22Rv1 (cell line): Measurements from ENCODE around the gene TTLL7.

Experiments
- H3K27ac ChIP-seq: fragments of 450-650 bp; 2 replicates; pipeline ENCODE4 v1.5.1; 2017
- ZFX ChIP-seq: fragments of 450-650 bp; IDR thresholded peaks from 2 replicates; pipeline ENCODE4 v1.6.1; 2017; ENCODE audit warnings: antibody characterized with exemption, borderline replicate concordance
- TF ChIP-seq, protein P1 (sequence below): fragments of 450-650 bp; IDR thresholded peaks from 2 replicates; pipeline ENCODE4 v1.5.1; 2017; ENCODE audit warnings: mild to moderate bottlenecking

TTLL7 gene

GRCh38 chr1:83905315-83905907 lies 93.5 kb downstream of the TTLL7 start:
- no peak overlapping the region for H3K27ac ChIP-seq
- TF ChIP-seq, protein P1, sequence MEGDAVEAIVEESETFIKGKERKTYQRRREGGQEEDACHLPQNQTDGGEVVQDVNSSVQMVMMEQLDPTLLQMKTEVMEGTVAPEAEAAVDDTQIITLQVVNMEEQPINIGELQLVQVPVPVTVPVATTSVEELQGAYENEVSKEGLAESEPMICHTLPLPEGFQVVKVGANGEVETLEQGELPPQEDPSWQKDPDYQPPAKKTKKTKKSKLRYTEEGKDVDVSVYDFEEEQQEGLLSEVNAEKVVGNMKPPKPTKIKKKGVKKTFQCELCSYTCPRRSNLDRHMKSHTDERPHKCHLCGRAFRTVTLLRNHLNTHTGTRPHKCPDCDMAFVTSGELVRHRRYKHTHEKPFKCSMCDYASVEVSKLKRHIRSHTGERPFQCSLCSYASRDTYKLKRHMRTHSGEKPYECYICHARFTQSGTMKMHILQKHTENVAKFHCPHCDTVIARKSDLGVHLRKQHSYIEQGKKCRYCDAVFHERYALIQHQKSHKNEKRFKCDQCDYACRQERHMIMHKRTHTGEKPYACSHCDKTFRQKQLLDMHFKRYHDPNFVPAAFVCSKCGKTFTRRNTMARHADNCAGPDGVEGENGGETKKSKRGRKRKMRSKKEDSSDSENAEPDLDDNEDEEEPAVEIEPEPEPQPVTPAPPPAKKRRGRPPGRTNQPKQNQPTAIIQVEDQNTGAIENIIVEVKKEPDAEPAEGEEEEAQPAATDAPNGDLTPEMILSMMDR = peak; percentile 83
- TF ChIP-seq ZFX = no peak

GRCh38 chr1:83901547-83902155 lies 97.3 kb downstream of the TTLL7 start:
- no peak for TF ChIP-seq ZFX
- TF ChIP-seq, protein P1 = no peak
- no peak overlapping the region for H3K27ac ChIP-seq

- no peak for TF ChIP-seq ZFX
- TF ChIP-seq, protein P1 = no peak
- no peak overlapping the region for H3K27ac ChIP-seq
Measured at GRCh38 chr1:83900524-83900923, 98.4 kb downstream of the TTLL7 start.

GRCh38 chr1:83897516-83897915 lies 101.4 kb downstream of the TTLL7 start:
- TF ChIP-seq, protein P1 = no peak
- no peak for TF ChIP-seq ZFX

DNA sequence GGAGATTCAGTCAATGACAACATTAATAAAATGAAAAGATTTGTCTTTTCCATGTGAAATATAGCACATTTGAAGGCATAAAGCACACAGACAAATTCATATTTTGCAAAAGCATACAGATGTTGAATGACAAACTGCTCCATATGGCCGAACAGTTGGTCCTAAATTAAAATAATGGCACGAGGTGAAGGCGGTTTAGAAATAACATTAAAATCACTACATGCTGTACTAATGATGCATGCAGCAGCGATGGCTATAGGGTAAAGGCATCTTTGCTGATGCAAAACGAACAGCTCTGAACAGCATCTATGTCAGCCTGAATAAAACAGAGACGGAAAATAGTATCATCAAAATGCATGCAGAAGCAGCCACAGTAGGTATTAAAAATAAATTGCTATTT lies 102.6 kb downstream of the TTLL7 start:
- TF ChIP-seq, protein P1 = no peak
- no peak for TF ChIP-seq ZFX
- H3K27ac ChIP-seq = no peak overlapping the region

More at GRCh38 chr1:83897516-83897915, 101.4 kb downstream of the TTLL7 start:
- no peak overlapping the region for H3K27ac ChIP-seq

- H3K27ac ChIP-seq = no peak overlapping the region
- TF ChIP-seq ZFX = no peak
- TF ChIP-seq, protein P1 = no peak
Measured at GRCh38 chr1:83889707-83890106, 109.2 kb downstream of the TTLL7 start.

DNA sequence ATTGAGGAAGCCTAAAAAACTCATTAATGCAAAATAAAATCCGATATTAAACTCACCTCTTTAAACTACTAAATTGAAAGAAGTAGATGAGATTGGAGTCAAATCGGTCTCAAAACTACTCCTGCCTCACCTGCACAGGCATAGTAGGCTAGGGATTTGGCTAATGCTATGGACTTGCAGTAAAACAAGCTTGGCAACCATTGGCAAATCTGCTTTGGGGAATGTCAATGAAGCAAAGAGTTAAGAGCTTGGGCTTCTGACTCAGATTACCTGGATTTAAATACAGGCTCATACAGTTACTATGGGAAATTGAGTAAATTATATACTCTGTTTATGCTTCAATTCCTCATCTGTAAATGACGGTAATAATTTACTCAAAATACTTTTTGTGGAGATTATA lies 111.4 kb downstream of the TTLL7 start:
- TF ChIP-seq, protein P1 = no peak
- no peak for TF ChIP-seq ZFX
- no peak overlapping the region for H3K27ac ChIP-seq
